GM23338 (cell line): Measurements from ENCODE around the gene SREBF2. TPM values are rescaled to one million over a fixed set of nuclear protein-coding genes. Genes with fewer than 3 reads are reported as not detected.

Experiments
- ATAC-seq: fragments of 200-7000 bp; cut with Tn5 transposase; 3 replicates; pipeline ENCODE4 v1.9.1; 2020
- DNase-seq: peaks from one replicate; pipeline ENCODE4 v3.0.0-alpha.2; 2015; ENCODE audit warnings: low spot score
- H2AFZ ChIP-seq: fragments of 200-600 bp; sonication (generic); 2 replicates; pipeline ENCODE4 v1.8.0; 2016; ENCODE audit warnings: antibody characterized with exemption, mild to moderate bottlenecking, moderate library complexity
- H3F3A ChIP-seq: fragments of 200-600 bp; sonication (generic); replicated peaks from 2 replicates; pipeline ENCODE4 v1.8.0; 2017; ENCODE audit warnings: antibody characterized with exemption, mixed run types, low read depth
- H3K27ac ChIP-seq: fragments of 200-600 bp; sonication (generic); 2 replicates; pipeline ENCODE4 v1.6.1; 2016; ENCODE audit warnings: low read depth
- H3K27me3 ChIP-seq: fragments of 200-600 bp; sonication (generic); 2 replicates; pipeline ENCODE4 v1.8.0; 2016; ENCODE audit warnings: mild to moderate bottlenecking, mixed run types, moderate library complexity; ENCODE audit not compliant: insufficient read depth
- H3K36me3 ChIP-seq: fragments of 200-600 bp; sonication (generic); 2 replicates; pipeline ENCODE4 v1.8.0; 2016; ENCODE audit warnings: mild to moderate bottlenecking; ENCODE audit not compliant: insufficient read depth
- H3K4me1 ChIP-seq: fragments of 200-600 bp; sonication (generic); 2 replicates; pipeline ENCODE4 v1.8.0; 2016; ENCODE audit warnings: mild to moderate bottlenecking, moderate library complexity; ENCODE audit not compliant: insufficient read depth
- H3K4me2 ChIP-seq: fragments of 200-600 bp; sonication (generic); 2 replicates; pipeline ENCODE4 v1.7.1; 2017; ENCODE audit warnings: mixed run types
- H3K4me3 ChIP-seq: fragments of 200-600 bp; sonication (generic); 2 replicates; pipeline ENCODE4 v1.6.1; 2016; ENCODE audit warnings: mixed run types
- H3K79me2 ChIP-seq: fragments of 200-600 bp; sonication (generic); replicated peaks from 2 replicates; pipeline ENCODE4 v1.8.0; 2017; ENCODE audit warnings: mild to moderate bottlenecking; ENCODE audit not compliant: insufficient read depth
- H3K9me2 ChIP-seq: fragments of 200-600 bp; sonication (generic); 2 replicates; pipeline ENCODE4 v1.8.0; 2017; ENCODE audit not compliant: insufficient read depth
- H4K20me1 ChIP-seq: fragments of 200-600 bp; sonication (generic); replicated peaks from 2 replicates; pipeline ENCODE4 v1.8.0; 2017; ENCODE audit warnings: mild to moderate bottlenecking; ENCODE audit not compliant: insufficient read depth
- H3K27ac Mint-ChIP-seq: 2 replicates; pipeline ENCODE4 v1.8.0; 2020; ENCODE audit warnings: inconsistent platforms, mild to moderate bottlenecking, moderate library complexity, mixed read lengths
- H3K27me3 Mint-ChIP-seq: 3 replicates; pipeline ENCODE4 v1.8.0; 2022; ENCODE audit warnings: low read depth, mild to moderate bottlenecking, moderate library complexity, mixed read lengths, inconsistent platforms; ENCODE audit not compliant: insufficient read depth, poor library complexity
- H3K36me3 Mint-ChIP-seq: 3 replicates; pipeline ENCODE4 v1.8.0; 2021; ENCODE audit warnings: low read depth, mild to moderate bottlenecking, inconsistent platforms, moderate library complexity, mixed read lengths
- H3K4me1 Mint-ChIP-seq: 3 replicates; pipeline ENCODE4 v1.8.0; 2020; ENCODE audit warnings: mild to moderate bottlenecking, inconsistent platforms, mixed read lengths
- H3K4me3 Mint-ChIP-seq: 3 replicates; pipeline ENCODE4 v1.8.0; 2021; ENCODE audit warnings: moderate library complexity, mild to moderate bottlenecking, inconsistent platforms, mixed read lengths
- H3K9me3 Mint-ChIP-seq: 3 replicates; pipeline ENCODE4 v1.8.0; 2020; ENCODE audit warnings: moderate library complexity, mild to moderate bottlenecking, inconsistent platforms, mixed read lengths
- EZH2phosphoT487 ChIP-seq: fragments of 200-600 bp; sonication (generic); IDR thresholded peaks from one replicate; pipeline ENCODE4 v1.8.1; 2018; ENCODE audit warnings: antibody characterized with exemption; ENCODE audit not compliant: unreplicated experiment
- JUNB ChIP-seq: IDR thresholded peaks from one replicate; pipeline ENCODE4 v1.6.1; 2016; ENCODE audit warnings: antibody characterized with exemption; ENCODE audit not compliant: unreplicated experiment
- POLR2AphosphoS5 ChIP-seq: IDR thresholded peaks from 2 replicates; pipeline ENCODE4 v1.6.1; 2016; ENCODE audit warnings: antibody characterized with exemption, low read depth
- REST ChIP-seq: IDR thresholded peaks from one replicate; pipeline ENCODE4 v1.6.1; 2018; ENCODE audit warnings: antibody characterized with exemption; ENCODE audit not compliant: unreplicated experiment
- ZNF331 ChIP-seq: fragments of 250-450 bp; sonication (Bioruptor Pico); IDR thresholded peaks from 2 replicates; pipeline ENCODE4 v1.5.0; 2020; ENCODE audit warnings: low read depth, mild to moderate bottlenecking, moderate library complexity
- ZNF462 ChIP-seq: fragments of 250-450 bp; sonication (Bioruptor Pico); IDR thresholded peaks from 2 replicates; pipeline ENCODE4 v1.5.0; 2020; ENCODE audit warnings: mild to moderate bottlenecking, moderate library complexity
- polyA plus RNA-seq: library from polyadenylated mRNA; unstranded; fragments of >200 nt; fragmentation: Nextera tagmentation; extraction: Ambion mirVana; gene quantifications from 2 replicates; pipeline ENCODE4 v1.2.1, GENCODE V29; 2016
- total RNA-seq: library from RNA; depleted of rRNA; stranded (reverse); fragments of >200 nt; shearing (Covaris generic); gene quantifications from 2 replicates; pipeline ENCODE4 v1.2.3, GENCODE V29; 2014
- TF ChIP-seq, protein P1 (sequence below): IDR thresholded peaks from 2 replicates; pipeline ENCODE4 v1.6.1; 2016; ENCODE audit warnings: antibody characterized with exemption

SREBF2 gene
- total and polyA plus RNA-seq, 2 experiments from 2014 or later = 48.7 to 163 TPM

DNA sequence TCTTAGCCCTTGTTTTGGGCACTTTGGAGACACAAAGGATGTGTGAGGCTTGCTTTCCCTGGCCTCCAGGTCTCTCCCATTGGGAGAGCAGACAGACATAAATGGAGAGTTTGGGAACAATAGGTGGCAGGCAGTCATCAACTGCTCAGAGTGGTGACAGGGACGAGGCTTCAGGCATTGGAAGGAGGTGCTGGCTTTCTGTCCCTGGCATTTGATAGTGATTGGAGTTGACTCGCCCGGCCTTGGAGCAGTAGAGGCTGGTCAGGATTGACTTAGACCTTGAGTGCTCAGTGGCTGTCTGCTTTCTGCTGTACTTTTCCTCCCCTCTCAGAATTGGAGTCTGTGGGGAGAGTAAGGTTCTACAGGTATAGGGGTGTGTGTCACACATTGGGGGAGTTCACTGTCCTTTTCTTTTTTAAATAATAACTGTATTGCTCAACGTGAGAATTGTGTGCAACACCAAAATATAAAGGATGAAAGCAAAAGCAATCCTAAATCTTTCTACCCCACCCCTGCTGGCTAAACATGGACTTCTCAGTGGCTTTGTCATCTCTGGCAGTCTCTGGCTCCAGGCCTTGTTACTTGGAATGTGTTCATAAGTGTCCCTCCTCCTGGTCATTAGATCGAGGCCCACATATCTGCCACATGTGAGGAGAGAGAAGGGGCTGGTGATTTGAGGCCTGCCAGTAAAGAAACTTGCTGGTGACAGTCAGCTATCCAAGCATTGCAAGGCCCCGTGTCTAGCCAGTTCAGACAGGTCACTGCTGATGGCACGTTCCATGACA, 60.9 kb downstream of the SREBF2 start (continued):
- TF ChIP-seq ZNF462 (CRISPR knock-in tag) = no peak

- Histone ChIP-seq H3K27me3 (no peaks in the 10 kb centered on the region), H3K4me3 (no peak overlapping the region), H3K4me2 (no peak overlapping the region), H3K9me2 (no peaks in the 10 kb centered on the region), H3K4me1 (no peaks in the 10 kb centered on the region), H3K36me3 (peaks cover 33% of the 10 kb centered on the region), H2AFZ (no peak overlapping the region), H3K79me2 (no peaks in the 10 kb centered on the region), H4K20me1 (peaks cover 11% of the 10 kb centered on the region; the same call in 1 of the 2 replicates), H3K27ac (no peak overlapping the region), H3F3A (no peaks in the 10 kb centered on the region; the same call in 1 of the 2 replicates)
- Mint-ChIP-seq H3K27ac (no peak overlapping the region), H3K27me3 (peaks cover 9% of the 10 kb centered on the region), H3K4me3 (no peak overlapping the region), H3K9me3 (no peaks in the 10 kb centered on the region), H3K36me3 (peaks cover 75% of the 10 kb centered on the region), H3K4me1 (no peaks in the 10 kb centered on the region)
- no peak for ATAC-seq
- DNase-seq = no peak
- TF ChIP-seq POLR2AphosphoS5 (no peak), REST (no peak), EZH2phosphoT487 (no peak), JUNB (no peak), ZNF331 (CRISPR knock-in tag) (no peak)
- TF ChIP-seq, protein P1, sequence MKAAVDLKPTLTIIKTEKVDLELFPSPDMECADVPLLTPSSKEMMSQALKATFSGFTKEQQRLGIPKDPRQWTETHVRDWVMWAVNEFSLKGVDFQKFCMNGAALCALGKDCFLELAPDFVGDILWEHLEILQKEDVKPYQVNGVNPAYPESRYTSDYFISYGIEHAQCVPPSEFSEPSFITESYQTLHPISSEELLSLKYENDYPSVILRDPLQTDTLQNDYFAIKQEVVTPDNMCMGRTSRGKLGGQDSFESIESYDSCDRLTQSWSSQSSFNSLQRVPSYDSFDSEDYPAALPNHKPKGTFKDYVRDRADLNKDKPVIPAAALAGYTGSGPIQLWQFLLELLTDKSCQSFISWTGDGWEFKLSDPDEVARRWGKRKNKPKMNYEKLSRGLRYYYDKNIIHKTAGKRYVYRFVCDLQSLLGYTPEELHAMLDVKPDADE = no peak
Measured at GRCh38 chr22:41898645-41899044, 65.7 kb downstream of the SREBF2 start.
